ENCODE measurements around the gene SUZ12.
"Not testable (repeated sequence)": the region's sequence is repeated elsewhere in the genome, so short reads cannot be mapped to it uniquely, and the experiment has no call there.

SUZ12 gene

GRCh38 chr17:31936615-31937609 lies at the start of gene SUZ12:
SUZ12 (plus strand) TSS chr17:31937007; CDS start chr17:31937247, 240 bp downstream.
- peak; percentile 76 for DNase-seq (ENCODE audit: low read depth, low spot score)

GRCh38 chr17:31888124-31888523 lies 48.7 kb upstream of the SUZ12 start:
- no peak for DNase-seq (ENCODE audit: low read depth, low spot score)

DNA sequence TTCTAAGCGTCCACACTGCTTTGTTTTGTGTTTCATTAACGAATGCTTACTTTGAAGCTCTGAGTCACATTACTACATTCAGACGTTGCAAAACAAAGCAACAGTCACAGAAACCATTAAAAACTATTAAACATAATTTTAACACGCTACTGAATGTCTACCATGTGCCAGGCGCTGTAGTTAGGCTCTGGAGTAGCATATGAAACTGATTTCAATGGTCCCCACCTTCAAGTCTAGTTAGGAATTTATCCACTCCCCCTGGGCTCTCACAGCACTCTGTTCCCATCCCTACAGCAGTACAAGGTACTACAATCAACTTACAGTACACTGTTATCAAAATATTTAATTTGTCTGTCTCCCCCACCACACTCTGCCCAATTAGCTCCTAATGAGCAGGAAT lies 35.9 kb upstream of the SUZ12 start:
- DNase-seq (ENCODE audit: low read depth, low spot score) = no peak

- no peak for DNase-seq (ENCODE audit: low read depth, low spot score)
Observed at GRCh38 chr17:31902693-31903092, 34.1 kb upstream of the SUZ12 start.

DNA sequence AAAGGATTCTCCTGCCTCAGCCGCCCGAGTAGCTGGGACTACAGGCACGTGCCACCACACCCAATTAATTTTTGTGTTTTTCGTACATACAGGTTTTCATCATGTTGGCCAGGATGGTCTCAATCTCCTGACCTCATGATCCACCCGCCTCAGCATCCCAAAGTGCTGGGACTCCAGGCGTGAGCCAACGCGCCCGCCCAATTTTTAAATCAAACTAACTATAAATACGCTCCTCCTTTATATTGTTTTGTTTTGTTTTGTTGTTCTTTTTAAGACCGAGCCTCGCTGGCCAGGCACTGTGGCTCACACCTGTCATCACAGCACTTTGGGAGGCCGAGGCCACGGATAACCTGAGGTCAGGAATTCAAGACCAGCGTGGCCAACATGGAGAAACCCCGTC lies 33.4 kb upstream of the SUZ12 start:
- DNase-seq (ENCODE audit: low read depth, low spot score) = no peak

DNA sequence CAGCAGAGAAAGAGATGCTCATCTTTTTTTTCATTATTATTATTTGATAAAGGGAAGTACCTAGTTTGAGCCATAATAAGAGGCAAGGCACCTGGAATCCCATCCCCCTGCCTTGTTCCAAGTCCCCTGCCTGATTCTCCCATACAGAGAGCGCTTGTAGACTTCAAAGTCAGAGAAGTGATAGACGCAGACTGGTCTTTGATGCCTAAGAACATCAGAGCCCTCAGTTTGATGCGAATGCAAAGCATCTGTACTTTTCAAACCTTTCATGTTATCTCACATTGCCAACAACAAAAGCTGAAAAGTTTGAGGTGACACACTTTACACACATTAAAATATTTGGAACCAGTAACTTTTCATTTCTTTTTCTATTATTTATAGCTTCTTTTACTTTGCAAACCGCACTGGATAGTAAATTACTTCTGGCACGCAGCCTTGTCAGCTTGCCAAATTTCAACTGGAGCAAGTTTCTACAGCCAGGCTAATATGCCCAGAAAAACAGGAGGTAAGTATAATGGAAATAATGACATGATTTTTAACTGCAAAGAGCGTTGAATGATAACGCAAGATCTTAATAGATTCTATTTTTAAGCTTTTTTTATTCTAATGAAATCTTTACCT lies 29.4 kb upstream of the SUZ12 start:
- no peak for DNase-seq (ENCODE audit: low read depth, low spot score)

DNA sequence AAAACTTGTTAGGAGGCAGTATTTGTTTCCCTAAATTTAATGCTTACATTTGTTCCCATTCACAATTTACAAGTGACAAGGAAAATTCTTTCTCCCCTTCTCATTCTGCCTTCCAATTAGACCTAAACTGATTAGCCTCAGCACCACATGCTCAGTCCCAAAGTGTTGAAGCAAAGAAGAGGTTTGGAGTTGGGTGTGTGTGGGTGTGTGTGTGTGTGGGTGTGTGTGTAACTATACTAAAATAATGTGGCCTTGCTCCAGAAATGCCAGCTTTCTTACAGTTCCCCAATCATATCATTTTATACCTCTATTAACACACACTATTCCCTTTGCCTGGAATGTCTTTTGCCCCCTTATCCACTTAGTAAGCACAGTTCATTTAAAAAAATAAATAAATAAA lies 28.4 kb upstream of the SUZ12 start:
- no peak for DNase-seq (ENCODE audit: low read depth, low spot score)

DNA sequence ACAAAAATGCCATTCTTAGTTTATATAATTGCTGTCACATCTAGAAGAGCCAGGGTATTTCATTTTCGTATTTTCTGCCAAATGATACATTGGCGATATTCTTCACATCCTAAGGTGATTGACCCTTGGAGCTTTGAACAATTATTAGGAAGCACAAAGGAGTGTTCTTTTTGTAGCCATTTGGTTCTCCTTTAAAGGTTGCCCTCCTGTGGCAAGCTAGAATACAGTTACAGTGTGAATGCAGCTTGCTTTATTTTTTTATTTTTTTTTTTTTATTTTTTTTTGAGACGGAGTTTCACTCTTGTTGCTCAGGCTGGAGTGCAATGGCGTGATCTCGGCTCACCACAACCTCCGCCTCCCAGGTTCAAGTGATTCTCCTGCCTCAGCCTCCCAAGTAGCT lies 24.1 kb upstream of the SUZ12 start:
- not testable (repeated sequence) for DNase-seq (ENCODE audit: low read depth, low spot score)

GRCh38 chr17:31915456-31916100 lies 21.2 kb upstream of the SUZ12 start:
- DNase-seq (ENCODE audit: low read depth, low spot score) = no peak

DNA sequence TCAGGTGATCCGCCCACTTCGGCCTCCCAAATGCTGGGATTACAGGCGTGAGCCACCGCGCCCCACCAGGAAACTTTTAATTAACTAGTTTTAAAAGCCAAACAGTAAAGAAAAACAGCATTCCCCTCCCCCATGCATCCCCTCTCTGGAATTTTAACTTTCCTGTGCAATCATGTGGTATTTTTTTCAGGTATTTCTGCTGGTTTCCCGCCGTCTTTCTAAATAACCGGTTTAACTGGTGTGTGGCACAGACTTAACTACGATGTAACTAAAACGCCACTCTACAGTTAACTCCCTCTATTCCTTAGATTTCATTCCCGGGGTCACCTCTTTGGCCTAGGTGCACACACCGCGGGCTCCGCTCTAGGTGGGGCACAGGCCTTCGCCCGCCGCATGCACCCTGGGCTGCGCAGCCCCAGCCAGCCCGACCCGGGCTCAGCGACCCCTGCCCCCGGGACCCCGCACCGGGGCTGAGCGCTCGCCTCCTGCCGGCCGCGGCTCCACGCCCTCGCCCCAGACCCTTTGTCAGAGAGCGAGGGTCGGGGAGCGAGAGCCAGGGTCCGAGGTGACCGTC lies 20.2 kb upstream of the SUZ12 start:
- no peak for DNase-seq (ENCODE audit: low read depth, low spot score)

GRCh38 chr17:31917065-31917529 lies 19.7 kb upstream of the SUZ12 start:
- no peak for DNase-seq (ENCODE audit: low read depth, low spot score)

- not testable (repeated sequence) for DNase-seq (ENCODE audit: low read depth, low spot score)
Observed at GRCh38 chr17:31917721-31918120, 19.1 kb upstream of the SUZ12 start.

DNA sequence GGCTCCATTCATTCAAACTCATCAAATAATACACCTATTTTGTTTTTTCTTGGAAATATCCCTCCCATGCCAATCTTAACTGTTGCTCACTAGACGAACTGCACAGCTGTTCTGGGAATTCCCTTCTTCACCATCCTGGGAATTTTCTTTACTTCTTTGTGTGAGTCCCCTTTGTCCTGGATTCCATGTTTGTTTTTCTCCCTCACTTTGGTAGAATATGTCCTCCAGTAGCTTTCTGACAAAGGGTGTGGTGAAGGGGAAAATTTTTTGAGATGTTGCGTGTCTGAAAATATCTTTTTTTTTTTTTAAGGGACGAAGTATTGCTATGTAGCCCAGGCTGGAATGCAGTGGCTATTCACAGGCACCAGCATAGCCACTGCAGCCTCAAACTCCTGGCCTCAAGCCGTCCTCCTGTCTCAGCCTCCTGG lies 18.1 kb upstream of the SUZ12 start:
- DNase-seq (ENCODE audit: low read depth, low spot score) = no peak

DNA sequence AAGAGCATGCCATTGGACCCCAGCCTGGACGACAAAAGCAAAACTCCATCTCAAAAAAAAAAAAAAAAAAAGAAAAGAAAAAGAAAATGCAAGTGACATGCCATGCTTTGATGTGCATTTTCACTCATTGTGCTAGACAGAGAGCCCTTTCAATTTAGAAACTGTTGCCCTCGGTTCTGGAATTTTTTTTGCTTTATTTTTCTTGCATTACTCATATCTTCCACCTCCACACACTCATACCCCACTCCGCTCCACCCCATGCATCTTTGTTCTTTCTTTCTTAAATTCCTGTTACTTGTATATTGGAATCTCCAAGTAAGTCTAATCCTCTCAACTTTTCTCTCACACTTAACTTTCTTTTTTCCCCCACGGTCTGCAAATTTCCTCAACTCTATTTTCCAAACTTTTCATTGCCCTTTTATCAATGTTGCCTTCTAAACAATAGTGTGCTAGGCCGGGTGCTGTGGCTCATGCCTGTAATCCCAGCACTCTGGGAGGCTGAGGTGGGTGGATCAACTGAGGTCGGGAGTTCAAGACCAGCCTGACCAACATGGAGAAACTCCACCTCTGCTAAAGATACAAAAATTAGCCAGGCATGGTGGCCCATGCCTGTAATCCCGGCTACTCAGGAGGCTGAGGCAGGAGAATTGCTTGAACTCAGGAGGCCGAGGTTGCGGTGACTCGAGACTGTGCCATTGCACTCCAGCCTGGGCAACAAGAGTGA lies 16.8 kb upstream of the SUZ12 start:
- DNase-seq (ENCODE audit: low read depth, low spot score) = no peak

- DNase-seq (ENCODE audit: low read depth, low spot score) = no peak
Observed at GRCh38 chr17:31926100-31926729, 10.6 kb upstream of the SUZ12 start.

- no peak for DNase-seq (ENCODE audit: low read depth, low spot score)
Observed at GRCh38 chr17:31931756-31932155, 5.1 kb upstream of the SUZ12 start.

DNA sequence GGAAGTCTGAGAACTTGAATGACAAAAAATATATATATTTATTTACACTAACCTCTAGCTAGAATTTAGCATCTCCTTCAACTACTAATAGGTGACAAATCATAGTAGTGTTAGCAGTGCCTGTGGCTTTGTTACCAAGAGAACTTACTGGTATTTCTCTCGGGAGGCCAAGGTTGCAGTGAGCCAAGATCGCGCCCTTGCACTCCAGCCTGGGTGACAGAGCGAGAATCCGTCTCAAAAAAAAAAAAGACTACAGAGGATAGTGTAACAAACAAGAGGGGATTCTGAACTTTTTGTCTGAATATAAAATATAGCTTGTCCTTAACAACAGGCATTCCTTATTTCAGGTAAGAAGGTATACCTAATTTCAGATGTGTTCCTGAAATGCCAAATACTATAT lies 1.3 kb upstream of the SUZ12 start:
- DNase-seq (ENCODE audit: low read depth, low spot score) = no peak

- not testable (repeated sequence) for DNase-seq (ENCODE audit: low read depth, low spot score)
Observed at GRCh38 chr17:31937926-31938641, 1.3 kb downstream of the SUZ12 start.

DNA sequence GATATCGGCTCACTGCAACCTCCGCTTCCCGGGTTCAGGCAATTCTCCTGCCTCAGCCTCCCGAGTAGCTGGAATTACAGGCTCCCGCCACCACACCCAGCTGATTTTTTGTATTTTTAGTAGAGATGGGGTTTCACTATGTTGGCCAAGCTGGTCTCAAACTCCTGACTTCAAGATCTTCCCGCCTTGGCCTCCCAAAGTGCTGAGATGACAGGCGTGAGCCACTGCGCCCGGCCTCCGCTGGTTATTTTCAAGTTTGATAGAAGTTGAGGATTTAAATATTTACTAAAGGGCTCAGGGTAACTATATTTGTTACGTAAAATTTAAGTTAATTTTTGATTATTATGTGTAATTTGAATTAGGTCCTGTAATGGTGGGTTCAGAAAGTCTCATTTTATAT lies 5.1 kb downstream of the SUZ12 start:
- not testable (repeated sequence) for DNase-seq (ENCODE audit: low read depth, low spot score)

- DNase-seq (ENCODE audit: low read depth, low spot score) = not testable (repeated sequence)
Observed at GRCh38 chr17:31942396-31942795, 5.6 kb downstream of the SUZ12 start.
